GM18909 (cell line): Measurements from ENCODE around the gene SAT1.
"Not testable (repeated sequence)": the region's sequence is repeated elsewhere in the genome, so short reads cannot be mapped to it uniquely, and the experiment has no call there.

Experiments used
- ATAC-seq: cut with Tn5 transposase; IDR thresholded peaks from one replicate; pipeline ENCODE4 v1.9.1; 2021; ENCODE audit warnings: mild to moderate bottlenecking; ENCODE audit not compliant: unreplicated experiment, poor library complexity

The SAT1 gene

GRCh38 chrX:23782863-23783588 lies at the start of gene SAT1:
SAT1 (plus strand) TSS chrX:23783173; CDS start chrX:23783352, 179 bp downstream.
- ATAC-seq = peak; percentile 85

- ATAC-seq = no peak
These were observed 46.9 kb upstream of the SAT1 start for GRCh38 chrX:23736030-23736429.

- no peak for ATAC-seq
These were observed 45.6 kb upstream of the SAT1 start for GRCh38 chrX:23737413-23737812.

GRCh38 chrX:23742174-23742696 lies 40.7 kb upstream of the SAT1 start:
- ATAC-seq = no peak

- ATAC-seq = peak; percentile 96
These were observed 40.0 kb upstream of the SAT1 start, which contains the start of gene ACOT9 for GRCh38 chrX:23742697-23743622. ACOT9 (minus strand) TSS chrX:23743276; CDS start chrX:23743144, 132 bp downstream.

- ATAC-seq = not testable (repeated sequence)
These were observed 39.4 kb upstream of the SAT1 start for GRCh38 chrX:23743623-23743971.

GRCh38 chrX:23745786-23746185 lies 37.2 kb upstream of the SAT1 start:
- ATAC-seq = no peak

GRCh38 chrX:23749129-23749528 lies 33.8 kb upstream of the SAT1 start:
- ATAC-seq = no peak

GRCh38 chrX:23749576-23749975 lies 33.4 kb upstream of the SAT1 start:
- ATAC-seq = no peak

GRCh38 chrX:23752740-23753415 lies 30.1 kb upstream of the SAT1 start:
- no peak for ATAC-seq

- ATAC-seq = no peak
These were observed 28.3 kb upstream of the SAT1 start for GRCh38 chrX:23754664-23755063.

- peak; percentile 78 for ATAC-seq
These were observed 26.8 kb upstream of the SAT1 start for GRCh38 chrX:23756165-23756564.

- no peak for ATAC-seq
These were observed 23.2 kb upstream of the SAT1 start for GRCh38 chrX:23759821-23760220.

- no peak for ATAC-seq
These were observed 18.6 kb upstream of the SAT1 start for GRCh38 chrX:23764188-23764984.

- ATAC-seq = no peak
These were observed 17.5 kb upstream of the SAT1 start for GRCh38 chrX:23765449-23765848.

- no peak for ATAC-seq
These were observed 17.1 kb upstream of the SAT1 start for GRCh38 chrX:23765868-23766267.

GRCh38 chrX:23766650-23767551 lies 16.1 kb upstream of the SAT1 start:
- ATAC-seq = peak; percentile 60

- ATAC-seq = no peak
These were observed 12.8 kb upstream of the SAT1 start for GRCh38 chrX:23770142-23770541.

- ATAC-seq = not testable (repeated sequence)
These were observed 11.9 kb upstream of the SAT1 start for GRCh38 chrX:23771086-23771485.
